NCI-H2107 treated with DMSO at 0.1 percent for 48 hours (cell line): Measurements from ENCODE around the gene PRKCA.
"Not testable (repeated sequence)": the region's sequence is repeated elsewhere in the genome, so short reads cannot be mapped to it uniquely, and the experiment has no call there.

Source experiments
- DNase-seq: peaks from one replicate; lab custom pipeline; 2025; ENCODE audit not compliant: unreplicated experiment; lab: John Stamatoyannopoulos, UW

Gene PRKCA

GRCh38 chr17:66480243-66480642 is 177.8 kb downstream of the PRKCA start:
- no peak for DNase-seq

GRCh38 chr17:66480802-66481201 is 178.4 kb downstream of the PRKCA start:
- DNase-seq: no peak

GRCh38 chr17:66481271-66481670 is 178.9 kb downstream of the PRKCA start:
- no peak for DNase-seq

- no peak for DNase-seq
Observed at GRCh38 chr17:66483906-66484305, 181.5 kb downstream of the PRKCA start.

GRCh38 chr17:66485309-66485947 is 183.0 kb downstream of the PRKCA start:
- no peak for DNase-seq

- DNase-seq: no peak
Observed at GRCh38 chr17:66487121-66487520, 184.7 kb downstream of the PRKCA start.

- no peak for DNase-seq
Observed at GRCh38 chr17:66487981-66488468, 185.6 kb downstream of the PRKCA start.

- DNase-seq: no peak
Observed at GRCh38 chr17:66488864-66489263, 186.5 kb downstream of the PRKCA start.

- not testable (repeated sequence) for DNase-seq
Observed at GRCh38 chr17:66489576-66489975, 187.2 kb downstream of the PRKCA start.

- no peak for DNase-seq
Observed at GRCh38 chr17:66491213-66491612, 188.8 kb downstream of the PRKCA start.

GRCh38 chr17:66491665-66492064 is 189.3 kb downstream of the PRKCA start:
- DNase-seq: no peak

GRCh38 chr17:66492080-66492479 is 189.7 kb downstream of the PRKCA start:
- DNase-seq: no peak

- DNase-seq: no peak
Observed at GRCh38 chr17:66492561-66493005, 190.2 kb downstream of the PRKCA start.

GRCh38 chr17:66493283-66494019 is 191.0 kb downstream of the PRKCA start:
- no peak for DNase-seq

- DNase-seq: no peak
Observed at GRCh38 chr17:66494023-66494803, 191.8 kb downstream of the PRKCA start.

- DNase-seq: no peak
Observed at GRCh38 chr17:66495035-66495434, 192.6 kb downstream of the PRKCA start.

- DNase-seq: no peak
Observed at GRCh38 chr17:66496306-66496705, 193.9 kb downstream of the PRKCA start.

GRCh38 chr17:66498580-66498979 is 196.2 kb downstream of the PRKCA start:
- DNase-seq: no peak

- DNase-seq: no peak
Observed at GRCh38 chr17:66506641-66507040, 204.2 kb downstream of the PRKCA start.

- no peak for DNase-seq
Observed at GRCh38 chr17:66507103-66507923, 204.9 kb downstream of the PRKCA start.
